Left renal cortex interstitium (tissue), 4 donors: ENCODE data around the gene PELO. TPM values are rescaled to one million over a fixed set of nuclear protein-coding genes. Genes with fewer than 3 reads are reported as not detected.
"Not testable (repeated sequence)": the region's sequence is repeated elsewhere in the genome, so short reads cannot be mapped to it uniquely, and the experiment has no call there.

Experiments
- DNase-seq, 4 donors: peaks; one replicate each; pipeline ENCODE4 v3.0.0-alpha.2; 2013; ENCODE audit warnings: low read depth in 4 of 4, low spot score in 2 of 4, missing footprints in 1 of 4
- polyA plus RNA-seq, 4 donors: library from polyadenylated mRNA; unstranded; fragments of 120-200 nt; gene quantifications; one replicate each; pipeline ENCODE4 v1.2.1, GENCODE V29; 2013; ENCODE audit not compliant: insufficient read length in 4 of 4

PELO gene, protein sequence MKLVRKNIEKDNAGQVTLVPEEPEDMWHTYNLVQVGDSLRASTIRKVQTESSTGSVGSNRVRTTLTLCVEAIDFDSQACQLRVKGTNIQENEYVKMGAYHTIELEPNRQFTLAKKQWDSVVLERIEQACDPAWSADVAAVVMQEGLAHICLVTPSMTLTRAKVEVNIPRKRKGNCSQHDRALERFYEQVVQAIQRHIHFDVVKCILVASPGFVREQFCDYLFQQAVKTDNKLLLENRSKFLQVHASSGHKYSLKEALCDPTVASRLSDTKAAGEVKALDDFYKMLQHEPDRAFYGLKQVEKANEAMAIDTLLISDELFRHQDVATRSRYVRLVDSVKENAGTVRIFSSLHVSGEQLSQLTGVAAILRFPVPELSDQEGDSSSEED
- 10 to 100 TPM; 26.4 to 31.9 (median 27.9) TPM for polyA plus RNA-seq

DNA sequence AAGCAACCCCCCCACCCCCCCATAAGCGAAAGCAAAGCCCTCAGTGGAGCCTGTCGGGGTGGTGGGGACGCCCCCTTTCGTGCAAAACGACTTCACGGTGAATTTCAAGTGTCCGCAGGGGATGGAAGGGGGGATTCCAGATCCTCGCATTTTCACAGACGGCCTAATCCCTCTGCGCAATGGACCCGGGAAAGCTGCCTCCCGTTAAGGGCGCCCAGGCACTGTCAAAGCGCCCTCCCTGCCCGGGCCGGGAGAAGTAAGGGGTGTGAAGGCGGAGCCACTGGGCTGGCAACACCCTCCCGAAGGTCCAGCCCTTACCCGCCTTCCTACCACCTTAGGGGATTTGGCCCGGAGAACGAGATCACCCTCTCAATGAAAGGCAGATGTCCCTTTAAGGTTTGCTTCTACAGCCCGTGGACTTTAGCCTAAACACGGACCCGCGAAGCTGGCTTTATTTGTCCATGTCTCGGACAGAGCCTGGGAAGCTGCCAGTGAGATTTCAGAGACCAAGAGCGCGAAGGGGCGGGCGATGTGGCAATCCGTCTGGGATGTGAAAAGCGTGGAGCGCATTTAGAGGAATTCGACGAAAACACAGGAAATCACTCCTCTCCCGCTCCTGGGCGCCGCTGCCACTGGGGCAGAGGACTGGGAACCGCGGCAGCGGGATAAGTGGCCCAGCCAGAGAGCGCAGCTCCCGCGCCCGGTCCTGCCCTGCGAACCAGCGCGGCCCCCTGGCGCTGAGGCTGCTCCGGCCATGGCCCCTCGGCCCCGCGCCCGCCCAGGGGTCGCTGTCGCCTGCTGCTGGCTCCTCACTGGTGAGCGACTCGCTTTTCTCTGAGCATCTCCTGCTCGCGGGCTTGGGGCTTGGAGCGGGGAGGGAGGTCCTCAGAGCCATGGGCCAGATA is at the start of gene PELO, which contains the start of gene ITGA1:
Gene PELO (plus strand): TSS at position 317 of the 905 bp plus-strand sequence. CDS start 12,479 bp downstream, outside the sequence.
Gene ITGA1 (plus strand): TSS at position 317 of the 905 bp plus-strand sequence. CDS start 438 bp downstream, at position 755.
- no peak for DNase-seq

DNA sequence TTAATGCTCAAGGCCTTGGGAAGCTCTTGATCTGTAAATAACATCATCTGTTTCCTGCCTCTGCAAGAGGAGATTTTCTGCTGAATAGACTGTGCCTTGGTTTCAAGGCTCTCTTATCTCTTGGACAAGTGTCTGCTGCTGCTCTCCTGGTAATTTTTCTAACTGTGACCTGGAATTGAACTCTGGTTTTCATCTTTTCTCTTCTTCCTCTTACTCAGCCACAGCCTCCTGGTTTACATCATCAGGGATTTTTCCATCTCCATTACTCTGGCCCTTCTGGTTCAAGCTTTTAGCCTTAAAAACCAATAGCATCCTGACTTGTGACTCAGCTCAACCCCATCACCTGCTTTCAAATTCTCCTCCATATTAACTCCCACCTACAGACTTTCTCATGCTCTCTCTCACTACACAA is 49.6 kb upstream of the PELO start:
- DNase-seq = no peak

DNA sequence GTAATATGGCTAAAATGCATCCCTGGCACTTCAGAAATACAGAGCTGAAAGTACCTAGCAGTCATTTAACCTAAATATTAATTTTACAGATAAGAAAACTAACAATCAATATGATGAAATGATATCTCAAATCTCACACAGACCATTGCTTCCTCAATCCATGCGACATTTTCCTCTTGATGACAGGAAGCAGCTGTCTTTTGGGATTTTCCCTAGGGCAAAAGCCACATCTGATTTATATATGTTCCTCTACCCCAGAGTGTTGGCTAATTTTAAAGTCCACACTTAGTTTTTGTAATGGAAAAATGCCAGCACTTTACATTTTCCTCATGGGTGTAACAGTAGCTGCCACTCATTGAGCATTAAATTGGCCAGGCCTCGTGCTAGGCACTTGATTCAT is 47.7 kb upstream of the PELO start:
- no peak for DNase-seq

DNA sequence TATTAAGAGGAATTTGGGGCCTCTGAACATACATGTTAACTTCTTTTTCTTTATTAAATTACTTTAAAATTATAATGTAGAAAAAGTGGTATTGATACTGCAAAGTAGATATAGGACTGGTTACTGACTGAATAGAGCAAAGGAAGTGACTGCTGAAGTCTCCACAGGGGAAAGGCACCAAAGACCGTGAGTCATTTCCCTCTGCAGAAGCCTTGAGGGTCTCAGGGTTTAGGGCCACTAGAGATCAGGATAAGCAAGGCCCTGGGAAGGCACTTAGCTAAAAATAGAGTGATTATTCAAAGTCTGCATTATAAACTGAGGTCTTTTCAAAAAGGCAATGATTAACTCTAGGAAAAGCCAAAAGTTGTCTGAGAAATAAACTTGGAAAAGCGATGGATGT is 44.7 kb upstream of the PELO start:
- DNase-seq = no peak

DNA sequence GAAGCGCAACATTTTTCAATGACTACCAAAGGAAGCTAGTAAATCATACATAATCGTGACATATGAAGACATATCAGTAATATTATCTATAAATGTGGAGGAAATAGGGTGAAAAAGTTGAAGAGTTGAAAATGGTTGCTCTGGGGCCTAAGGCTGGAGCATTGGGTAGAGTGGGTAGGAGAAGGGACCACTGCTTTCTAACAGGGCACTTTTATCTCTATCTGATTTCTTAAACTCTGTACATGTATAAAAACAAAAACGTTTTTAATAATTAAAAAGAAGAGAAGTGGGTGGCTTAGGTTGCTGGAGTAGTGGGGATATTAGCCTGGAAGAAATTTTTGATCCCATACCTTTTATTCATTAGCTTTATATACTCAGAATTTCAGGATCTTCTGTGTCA is 44.2 kb upstream of the PELO start:
- DNase-seq = no peak

DNA sequence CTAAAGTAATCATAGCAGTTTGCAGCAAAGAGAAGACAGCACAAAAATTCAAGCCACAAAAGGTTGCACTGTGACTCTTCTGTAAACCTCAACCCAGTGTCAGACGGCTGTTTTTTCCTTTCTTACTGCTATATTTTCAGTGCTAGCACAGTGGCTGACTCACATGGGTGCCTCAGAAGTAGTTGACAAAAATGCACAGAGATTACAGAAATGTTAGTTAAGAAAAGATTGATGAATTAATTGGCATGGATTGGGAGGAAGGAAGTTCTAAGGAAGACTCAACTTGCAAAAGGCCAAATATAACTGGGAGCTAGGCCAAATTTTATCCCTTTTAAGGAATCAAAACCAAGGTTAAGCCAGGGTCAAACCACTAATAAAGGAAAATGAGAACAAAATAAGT is 43.7 kb upstream of the PELO start:
- DNase-seq = no peak

DNA sequence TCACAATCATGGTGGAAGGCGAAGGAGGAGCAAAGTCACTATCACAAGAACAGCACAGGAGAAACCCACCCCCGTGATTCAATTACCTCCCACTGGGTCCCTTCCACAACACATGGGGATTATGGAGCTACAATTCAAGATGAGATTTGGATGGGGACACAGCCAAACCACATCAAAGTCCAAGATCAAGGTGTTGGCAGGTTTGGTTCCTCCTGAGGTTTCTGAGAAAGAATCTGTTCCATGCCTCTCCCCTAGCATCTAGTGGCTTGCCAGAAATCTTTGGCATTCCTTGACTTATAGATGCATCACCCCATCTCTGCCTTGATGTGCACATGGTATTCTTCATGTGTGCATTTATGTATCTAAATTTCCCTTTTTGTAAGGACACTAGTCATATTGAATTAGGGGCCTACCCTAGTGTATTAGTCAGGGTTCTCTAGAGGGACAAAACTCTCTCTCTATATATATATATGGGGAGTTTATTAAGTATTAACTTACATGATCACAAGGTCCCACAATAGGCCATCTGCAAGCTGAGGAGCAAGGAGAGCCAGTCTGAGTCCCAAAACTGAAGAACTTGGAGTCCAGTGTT is 42.8 kb upstream of the PELO start:
- not testable (repeated sequence) for DNase-seq

DNA sequence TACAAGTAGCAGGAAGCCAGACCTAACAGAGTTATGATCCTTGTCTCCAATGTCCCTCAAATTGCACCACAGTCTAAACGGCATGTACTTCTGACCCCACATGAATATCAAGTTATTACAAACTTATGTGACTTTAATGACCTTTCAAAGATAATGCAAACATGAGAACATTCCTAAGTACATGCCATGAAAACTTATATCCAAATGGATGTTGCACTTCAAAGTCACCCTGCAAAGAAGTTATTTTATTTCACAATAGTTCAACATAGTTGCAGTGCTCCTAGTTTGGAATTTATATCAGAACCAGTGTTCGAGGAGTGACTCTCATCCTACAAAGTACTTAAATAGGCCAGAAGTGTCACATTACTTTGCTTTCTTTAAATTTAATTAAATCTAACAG is 41.2 kb upstream of the PELO start:
- DNase-seq = no peak

DNA sequence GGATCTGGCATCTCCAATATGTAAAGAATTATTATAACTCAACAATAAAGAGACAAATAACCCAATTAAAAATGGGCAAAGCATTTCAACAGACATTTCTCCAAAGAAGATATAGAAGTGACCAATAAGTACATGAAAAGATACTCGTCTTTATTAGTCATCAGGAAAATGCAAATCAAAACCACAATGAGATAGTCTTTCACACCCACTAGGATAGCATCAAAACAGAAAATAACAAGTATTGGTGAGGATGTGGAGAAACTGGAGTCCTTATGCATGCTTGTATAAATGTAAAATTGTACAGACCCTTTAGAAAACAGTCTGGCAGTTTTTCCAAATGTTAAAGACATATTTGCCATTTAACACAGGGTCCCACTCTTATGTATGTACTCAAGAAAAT is 39.1 kb upstream of the PELO start:
- no peak for DNase-seq

DNA sequence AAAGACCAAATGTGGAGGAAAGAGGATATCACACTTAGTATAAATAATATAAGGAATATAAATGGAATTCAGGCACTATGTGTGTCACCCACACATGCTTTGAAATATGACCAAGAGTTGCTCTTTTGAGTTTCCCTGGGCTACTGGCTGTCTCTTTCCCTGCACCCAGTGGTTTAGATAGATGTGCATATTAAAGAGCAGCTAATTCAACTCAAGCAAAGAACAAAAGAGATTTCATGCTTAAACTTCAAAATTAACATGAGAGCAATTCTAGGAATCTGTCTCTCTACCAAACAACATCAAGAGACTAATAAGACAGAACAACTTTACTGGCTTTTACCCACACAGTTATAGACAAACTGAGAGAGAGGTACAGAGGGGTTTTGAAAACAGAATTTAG is 38.0 kb upstream of the PELO start:
- no peak for DNase-seq

DNA sequence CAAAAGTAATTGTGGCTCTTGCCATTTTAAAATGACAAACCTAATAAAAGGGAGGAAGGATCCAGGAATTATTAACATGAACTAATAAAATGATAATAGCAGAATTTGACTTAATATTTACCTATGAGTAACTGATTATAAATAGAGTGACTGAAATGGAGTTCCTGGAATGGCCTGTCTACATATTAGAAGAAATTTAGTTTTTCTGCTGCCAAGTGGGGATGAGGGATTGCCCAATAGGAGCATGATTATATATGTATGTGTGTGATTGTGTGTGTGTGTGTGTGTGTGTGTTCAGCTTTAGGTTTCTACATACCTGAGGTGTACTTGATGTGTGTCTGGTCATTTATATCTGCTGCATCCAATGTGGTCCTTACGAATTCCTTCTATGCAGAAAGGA is 36.6 kb upstream of the PELO start:
- DNase-seq = no peak

DNA sequence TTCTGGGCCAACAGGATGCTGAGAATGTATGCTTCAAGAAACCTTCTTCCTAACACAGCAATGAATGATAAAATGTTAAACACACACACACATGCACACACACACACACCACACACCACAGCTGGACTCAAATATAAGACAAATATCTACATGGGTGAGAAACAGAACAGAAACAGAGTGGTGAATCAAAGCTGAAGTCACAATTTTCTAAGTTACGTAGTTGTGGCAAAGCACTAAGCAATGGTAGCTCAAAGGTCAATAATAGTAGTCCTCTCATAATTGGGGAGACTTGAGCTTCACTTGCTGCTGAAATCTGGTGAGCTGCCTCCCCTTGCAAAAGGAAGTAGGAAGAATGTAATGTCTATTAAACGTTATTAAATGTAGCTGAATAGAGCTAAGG is 33.7 kb upstream of the PELO start:
- DNase-seq = no peak

DNA sequence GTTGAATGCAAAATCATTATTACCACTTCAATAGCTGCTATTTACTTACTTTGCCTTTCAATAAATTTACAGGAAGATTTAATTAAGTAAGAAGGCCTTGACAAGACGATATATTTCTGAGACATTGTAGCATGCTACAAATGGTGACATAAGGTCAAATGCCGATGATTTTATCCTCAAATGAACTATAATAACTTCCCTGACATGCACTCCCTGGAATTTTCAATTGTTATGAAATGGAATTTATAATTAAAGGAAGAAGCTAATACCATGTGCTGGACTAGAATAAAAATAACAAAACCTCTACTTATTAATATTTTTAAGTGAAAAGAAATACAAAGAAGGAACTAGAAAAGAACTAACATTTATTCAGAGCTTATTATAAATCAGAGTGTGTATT is 30.2 kb upstream of the PELO start:
- DNase-seq = no peak

DNA sequence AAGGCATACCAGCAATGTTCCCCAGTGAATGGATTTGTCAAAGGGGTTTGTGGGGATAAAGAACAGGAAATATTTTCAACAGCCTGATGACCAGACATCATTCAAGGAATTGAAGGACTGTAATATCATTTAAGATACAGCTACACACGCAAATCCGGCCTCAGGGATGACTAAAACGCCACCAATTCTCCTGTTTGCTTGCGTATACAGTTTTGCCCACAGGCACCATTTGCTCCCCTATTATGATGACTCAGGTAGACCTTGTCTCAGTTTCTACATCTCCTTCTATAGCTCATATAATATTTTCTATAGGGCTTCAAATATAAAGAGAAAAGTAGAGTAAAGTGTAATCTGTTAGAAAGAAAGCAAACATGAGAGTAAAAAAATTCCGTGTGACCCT is 29.7 kb upstream of the PELO start:
- DNase-seq = no peak

DNA sequence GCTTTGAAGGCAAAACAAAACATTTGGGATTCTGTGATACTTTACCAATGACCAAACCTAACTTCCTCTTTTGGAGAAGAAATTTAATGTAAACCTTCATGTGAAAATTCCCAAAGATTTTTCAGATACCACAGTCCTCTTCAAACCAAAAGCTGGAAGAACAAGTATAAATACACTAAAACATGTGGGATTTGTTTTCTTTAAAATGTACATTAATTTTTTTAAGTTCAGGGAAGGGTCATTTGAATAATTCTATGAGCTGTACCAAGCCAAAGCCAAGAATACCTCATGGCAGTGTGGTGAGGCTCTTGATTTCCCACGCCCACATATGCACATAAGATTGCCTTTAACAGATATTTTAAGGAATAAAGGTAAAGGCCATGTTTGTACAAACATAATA is 28.4 kb upstream of the PELO start:
- no peak for DNase-seq

DNA sequence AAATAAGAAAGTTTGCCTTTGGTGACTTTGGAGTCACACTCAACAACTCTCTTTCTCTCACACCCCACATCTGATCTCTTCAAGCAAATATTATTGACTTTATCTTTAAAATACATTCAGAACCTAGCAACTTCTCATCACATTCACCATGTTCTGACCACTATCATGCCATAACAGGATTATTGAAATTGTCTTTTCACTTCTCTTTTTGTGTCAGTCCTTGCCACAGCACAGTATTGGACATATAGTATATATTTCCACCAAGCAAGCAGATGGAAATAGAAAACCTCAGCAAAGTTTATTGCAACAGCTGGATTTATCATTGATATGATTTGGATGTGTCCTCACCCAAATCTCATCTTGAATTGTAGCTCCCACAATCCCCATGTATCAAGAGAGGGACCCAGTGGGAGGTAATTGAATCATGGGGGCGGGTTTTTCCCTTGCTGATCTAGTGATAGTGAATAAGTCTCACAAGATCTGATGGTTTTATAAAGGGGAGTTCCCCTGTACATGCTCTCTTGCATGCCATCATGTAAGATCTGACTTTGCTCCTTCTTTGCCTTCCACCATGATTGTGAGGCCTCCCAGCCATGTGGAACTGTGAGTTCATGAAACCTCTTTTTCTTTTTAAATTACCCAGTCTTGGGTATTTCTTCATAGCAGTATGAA is 26.9 kb upstream of the PELO start:
- no peak for DNase-seq

DNA sequence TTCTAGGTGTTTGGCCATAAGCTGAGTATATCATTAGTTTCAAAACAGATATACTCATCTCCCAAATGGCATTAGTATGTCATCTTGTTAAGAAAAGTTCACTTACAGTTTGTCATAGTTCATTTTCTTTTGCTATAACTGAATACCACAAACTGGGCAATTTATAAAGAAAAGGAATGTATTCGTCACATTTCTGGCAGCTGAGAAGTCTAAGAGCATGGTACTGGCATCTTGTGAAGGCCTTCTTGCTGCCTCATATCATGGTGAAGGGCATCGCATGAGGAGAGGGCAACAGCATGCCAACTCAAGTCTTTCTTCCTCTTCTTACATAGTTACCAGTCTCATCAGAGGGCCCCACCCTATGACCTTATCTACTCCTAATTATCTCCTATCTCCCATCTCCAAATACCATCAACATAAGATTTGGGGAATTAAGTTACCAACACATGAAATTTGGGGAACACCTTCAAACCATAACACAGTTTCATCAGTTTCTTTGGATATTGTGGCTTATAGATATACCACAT is 20.4 kb upstream of the PELO start:
- DNase-seq = no peak

DNA sequence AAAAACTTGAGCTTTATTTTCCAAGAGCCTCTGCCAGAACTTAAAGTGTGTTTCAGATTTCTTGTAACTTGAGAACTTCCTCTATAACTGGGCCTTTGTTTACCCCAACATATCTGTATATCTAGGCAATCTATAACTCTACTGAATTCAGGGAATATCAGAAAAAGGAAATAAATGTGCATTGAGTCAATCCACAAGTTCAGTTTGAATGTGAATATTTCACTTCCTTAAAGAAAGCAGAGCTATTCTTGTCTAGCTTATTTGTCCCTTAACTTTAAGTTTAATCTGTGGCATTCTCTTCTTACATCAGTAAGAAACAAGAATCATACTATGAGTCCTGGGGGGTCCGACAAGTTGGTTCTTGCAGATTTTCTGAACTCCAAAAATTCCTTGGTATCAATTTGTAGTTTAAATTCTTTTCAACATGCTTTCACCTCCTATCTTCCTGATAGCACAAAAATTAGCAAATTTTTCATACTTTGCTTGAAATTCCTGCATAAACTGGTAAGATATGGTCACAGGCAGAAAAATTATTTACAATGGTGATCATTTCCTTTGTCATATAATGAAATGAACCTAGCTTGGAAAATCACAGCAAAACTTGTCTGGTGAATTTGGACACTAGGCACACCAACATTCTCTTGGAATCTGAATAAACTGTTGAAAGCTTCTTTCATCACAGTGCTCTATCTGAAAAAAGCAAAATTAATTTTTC is 19.8 kb upstream of the PELO start:
- DNase-seq = no peak

DNA sequence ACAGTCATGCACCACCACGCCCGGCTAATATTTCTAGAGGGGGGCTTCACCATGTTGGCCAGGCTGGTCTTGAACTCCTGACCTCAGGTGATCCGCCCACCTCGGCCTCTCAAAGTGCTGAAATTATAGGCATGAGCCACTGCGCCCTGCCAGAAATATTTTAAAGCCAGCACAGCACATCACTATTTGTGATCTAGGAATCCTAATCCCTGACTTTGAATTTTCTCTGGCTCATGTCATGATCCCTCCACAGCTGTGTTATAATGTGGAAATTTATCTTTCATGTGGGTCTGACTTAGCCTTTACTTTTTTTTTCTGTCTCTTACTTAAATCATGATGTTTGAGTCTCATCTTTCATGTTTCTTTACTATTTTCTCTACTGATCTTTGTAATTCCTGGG is 18.7 kb upstream of the PELO start:
- no peak for DNase-seq
